Stimulated activated CD4-positive, alpha-beta T cell treated with anti-CD3 and anti-CD28 coated beads, TNF-alpha, amount 100 ng/mL, for 48 hours (primary cell): ENCODE results near the gene METTL23.
"Not testable (repeated sequence)": the region's sequence is repeated elsewhere in the genome, so short reads cannot be mapped to it uniquely, and the experiment has no call there.

Experiments used
- DNase-seq, 3 donors: peaks; one replicate each; pipeline ENCODE4 v3.0.0-alpha.2; 2020; ENCODE audit warnings: low read depth in 3 of 3

METTL23 gene

GRCh38 chr17:76734080-76734840, 7.6 kb downstream of the METTL23 start:
- no peak for DNase-seq

DNA sequence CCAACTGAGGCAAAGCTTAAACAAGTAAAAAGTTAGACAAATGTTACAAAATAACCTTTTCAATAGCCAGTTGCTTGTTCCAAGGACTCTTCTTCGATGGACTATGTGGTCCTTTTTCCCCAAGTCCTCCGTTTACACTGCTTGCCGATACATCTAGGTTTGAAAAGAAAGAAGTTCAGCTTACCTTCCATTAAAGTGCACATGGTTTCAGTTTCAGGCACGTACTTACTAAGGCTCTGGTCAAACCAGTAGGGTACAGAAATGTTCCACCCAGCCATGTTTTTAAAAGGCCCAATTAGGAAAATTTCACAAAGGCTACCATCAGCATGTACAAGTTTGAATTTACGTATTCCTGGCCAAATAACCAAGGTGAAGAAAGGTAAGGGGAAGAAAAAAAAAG, 8.4 kb downstream of the METTL23 start:
- no peak for DNase-seq

- DNase-seq: no peak
These were observed 9.1 kb downstream of the METTL23 start for GRCh38 chr17:76735586-76736348.

GRCh38 chr17:76736349-76737081, 9.9 kb downstream of the METTL23 start:
- DNase-seq: peak in 1 of 3 donors; percentile 50

DNA sequence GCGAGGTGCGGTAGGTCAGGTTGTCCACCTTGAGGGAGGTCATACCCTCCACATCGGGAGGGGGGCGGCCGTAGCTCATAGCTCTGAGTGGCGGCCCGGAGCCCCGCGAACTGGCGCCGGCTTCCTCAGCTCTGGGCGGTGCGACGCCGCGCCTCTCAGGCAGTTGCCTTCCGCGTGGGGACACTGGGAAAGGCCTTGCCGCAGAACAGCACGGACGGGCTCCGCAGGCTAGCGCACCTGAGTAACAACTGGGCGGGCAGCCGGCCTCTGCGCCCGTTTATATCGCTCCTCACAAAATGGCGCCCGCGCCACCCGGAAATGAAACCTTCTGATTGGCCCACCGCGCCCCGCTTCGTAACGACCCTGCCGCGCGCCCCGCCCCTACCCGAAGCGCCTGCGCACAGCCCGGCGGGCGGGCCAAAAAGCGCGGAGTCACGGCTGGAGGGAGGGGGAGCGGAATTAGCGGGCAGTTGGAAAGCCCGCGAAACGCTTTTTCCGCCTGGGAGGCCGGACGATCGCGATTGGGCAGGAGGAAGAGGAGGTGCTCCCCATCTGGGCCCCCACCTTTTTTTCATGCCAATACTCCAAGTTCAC, 10.5 kb downstream of the METTL23 start, which contains the start of gene SRSF2:
SRSF2 (minus strand) TSS at position 250 of the 594 bp plus-strand sequence; CDS start at position 79, 171 bp downstream.
- DNase-seq: peak; percentile 96 to 98 (median 98)

GRCh38 chr17:76737676-76738467, 11.2 kb downstream of the METTL23 start, which contains the start of gene MFSD11:
Gene MFSD11 (plus strand): TSS chr17:76738119. CDS start chr17:76738353, 234 bp downstream.
- peak; percentile 83 to 90 (median 84) for DNase-seq

DNA sequence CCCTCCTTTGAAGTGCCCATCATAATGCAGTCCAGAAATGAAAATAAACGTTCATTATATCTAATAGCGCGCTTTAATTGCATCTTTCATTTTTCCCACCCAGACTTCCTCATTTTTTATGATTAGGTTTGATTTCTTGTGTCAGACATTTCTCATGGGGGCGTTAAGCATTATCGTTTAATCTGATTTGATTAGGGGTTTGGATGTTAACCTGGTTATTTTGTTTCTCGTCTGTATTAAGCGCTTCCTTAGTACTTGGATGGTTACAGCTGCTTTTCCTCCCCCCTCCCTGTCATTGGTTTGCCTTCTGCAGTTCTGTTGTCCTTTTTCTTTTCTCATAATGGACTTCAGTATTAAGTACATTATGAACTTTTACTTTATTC, 11.8 kb downstream of the METTL23 start:
- DNase-seq: no peak

DNA sequence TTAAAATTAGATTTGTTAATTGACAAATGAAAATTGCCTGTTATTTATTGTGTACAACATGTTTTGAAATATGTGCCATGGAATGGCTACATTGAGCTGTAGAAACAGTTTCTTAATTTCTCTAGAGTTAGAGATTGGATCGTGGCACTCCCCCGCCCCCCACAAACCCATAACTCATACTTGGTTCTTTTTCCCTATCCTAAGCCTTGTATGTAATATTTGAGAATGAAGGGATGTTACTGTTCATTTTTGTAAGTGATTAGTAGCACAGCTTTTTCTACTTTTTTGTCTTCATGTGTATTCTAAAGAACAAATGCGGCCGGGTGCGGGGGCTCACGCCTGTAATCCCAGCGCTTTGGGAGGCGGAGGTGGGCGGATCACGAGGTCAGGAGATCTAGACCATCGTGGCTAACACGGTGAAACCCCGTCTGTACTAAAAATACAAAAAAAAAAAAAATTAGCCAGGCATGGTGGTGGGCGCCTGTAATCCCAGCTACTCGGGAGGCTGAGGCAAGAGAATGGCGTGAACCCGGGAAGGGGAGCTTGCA, 13.0 kb downstream of the METTL23 start:
- DNase-seq: not testable (repeated sequence)

GRCh38 chr17:76740329-76741118, 13.9 kb downstream of the METTL23 start:
- DNase-seq: no peak

- no peak for DNase-seq
These were observed 16.3 kb downstream of the METTL23 start for GRCh38 chr17:76742958-76743357.

DNA sequence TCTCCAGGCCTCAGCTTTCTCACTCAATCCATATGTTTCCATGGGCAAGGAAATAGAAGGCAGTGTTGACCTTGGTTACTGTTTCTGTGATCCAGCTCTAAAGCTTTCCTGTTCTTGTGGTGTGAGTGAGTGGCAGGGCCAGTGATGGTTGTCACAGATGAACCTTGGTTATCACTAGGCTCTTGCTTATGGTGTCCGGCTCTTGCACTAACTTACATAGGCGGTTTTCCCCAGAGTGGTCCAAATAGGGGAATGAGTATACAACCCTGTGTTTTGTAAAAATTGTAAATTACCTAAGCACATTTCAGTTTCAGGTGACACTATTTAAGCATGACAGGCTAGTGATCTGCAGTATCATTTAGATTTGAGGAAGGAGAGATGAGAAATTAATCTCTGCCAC, 18.1 kb downstream of the METTL23 start:
- no peak for DNase-seq

- not testable (repeated sequence) for DNase-seq
These were observed 19.1 kb downstream of the METTL23 start for GRCh38 chr17:76745785-76746184.

- DNase-seq: no peak
These were observed 21.2 kb downstream of the METTL23 start for GRCh38 chr17:76747716-76748363.

- DNase-seq: no peak
These were observed 22.0 kb downstream of the METTL23 start for GRCh38 chr17:76748657-76749056.

DNA sequence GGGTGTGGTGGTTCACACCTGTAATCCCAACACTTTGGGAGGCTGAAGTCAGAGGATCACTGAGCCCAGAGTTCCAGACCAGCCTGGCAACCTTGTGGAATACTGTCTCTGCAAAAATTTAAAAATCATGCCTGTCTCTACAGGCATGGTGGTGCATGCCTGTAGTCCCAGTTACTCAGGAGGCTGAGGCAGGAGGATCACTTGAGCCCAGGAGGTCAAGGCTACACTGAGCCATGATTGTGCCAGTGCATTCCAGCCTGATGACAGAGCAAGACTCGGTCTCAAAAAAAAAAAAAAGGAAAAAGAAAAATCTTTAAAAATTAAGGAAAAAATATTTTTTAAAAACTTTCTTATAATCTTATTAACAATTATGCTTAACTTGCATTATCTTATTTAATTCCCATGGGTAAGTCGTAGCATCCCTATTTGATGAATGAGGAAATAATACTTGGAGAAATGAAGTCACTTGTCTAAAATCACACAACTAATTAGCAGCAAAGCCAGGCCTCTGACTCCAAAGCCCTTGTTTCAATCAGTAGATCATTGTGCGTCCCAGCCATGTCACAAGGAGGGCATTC, 24.9 kb downstream of the METTL23 start:
- no peak for DNase-seq

- DNase-seq: no peak
These were observed 25.4 kb downstream of the METTL23 start for GRCh38 chr17:76752006-76752405.

DNA sequence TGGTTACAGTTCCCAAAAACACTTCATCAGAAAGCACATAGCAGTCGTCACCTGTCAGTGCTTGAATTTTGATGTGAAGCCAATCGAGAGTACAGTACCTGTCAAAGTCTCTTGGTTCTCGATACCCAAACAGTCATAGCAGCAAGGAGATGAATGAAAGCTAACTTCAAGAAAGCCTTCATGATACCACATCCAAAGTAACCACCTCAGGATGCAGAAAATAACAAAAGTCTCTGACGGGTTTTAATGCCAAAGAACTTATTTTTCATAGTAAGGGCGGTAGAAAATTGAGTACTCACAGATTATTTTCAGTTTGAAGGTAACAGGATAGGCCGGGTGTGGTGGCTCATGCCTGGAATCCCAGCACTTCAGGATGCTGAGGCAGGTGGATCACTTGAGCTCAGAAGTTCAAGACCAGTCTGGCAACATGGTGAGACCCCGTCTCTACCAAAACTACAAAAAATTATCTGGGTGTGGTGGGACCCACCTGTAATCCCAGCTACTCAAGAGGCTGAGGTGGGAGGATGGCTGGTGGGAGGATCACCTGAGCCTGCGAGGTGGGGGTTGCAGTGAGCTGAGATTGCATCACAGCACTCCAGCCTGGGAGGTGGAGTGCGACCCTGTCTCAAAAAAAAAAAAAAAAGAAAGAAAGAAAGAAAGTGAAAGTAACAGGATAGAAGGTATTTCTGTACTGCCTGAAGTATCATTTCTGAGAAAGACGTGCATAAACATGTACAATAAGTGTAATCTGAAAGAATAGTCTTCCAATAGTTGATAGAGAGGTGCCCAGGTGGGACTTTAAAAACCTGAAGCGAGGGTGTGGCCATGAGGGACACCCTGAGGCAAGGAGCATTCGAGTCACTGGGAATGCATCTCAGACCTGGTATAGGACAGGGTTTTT, 26.7 kb downstream of the METTL23 start:
- no peak for DNase-seq

DNA sequence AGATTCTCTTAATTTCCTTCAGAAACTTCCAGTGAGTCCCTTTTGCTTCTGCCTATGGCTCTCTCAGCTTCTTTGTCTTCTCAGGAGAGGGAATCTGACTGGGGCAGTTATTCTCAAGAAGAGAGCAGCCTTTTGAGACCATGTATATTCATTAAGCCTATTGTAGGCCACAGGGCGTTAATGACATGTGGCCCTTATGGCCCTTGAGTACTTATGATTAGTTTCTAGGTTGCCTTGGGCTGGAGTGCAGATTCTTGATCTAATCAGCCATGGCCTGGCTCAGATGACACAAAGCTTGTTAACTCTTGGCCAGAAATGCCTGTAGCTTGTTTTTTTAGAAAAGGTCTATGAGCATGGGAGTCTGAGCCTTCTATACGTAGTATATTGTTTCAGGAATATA, 28.6 kb downstream of the METTL23 start:
- DNase-seq: no peak
